Naive thymus-derived CD4-positive, alpha-beta T cell (primary cell): Measurements from ENCODE around the gene RAD51B. TPM values are rescaled to one million over a fixed set of nuclear protein-coding genes. Genes with fewer than 3 reads are reported as not detected.

Experiments used
- ATAC-seq: fragments of 150-1000 bp; cut with Tn5 transposase; 2 replicates; pipeline ENCODE4 v1.10.0; 2021; ENCODE audit warnings: mild to moderate bottlenecking, moderate library complexity
- CTCF ChIA-PET: fragments of 350-600 bp; sonication (Branson Sonifier 250); formaldehyde crosslinking; loops from one replicate; lab custom pipeline; 2021; ENCODE audit warnings: antibody characterized with exemption; lab: Charles Lee
- POLR2A ChIA-PET: fragments of 350-600 bp; sonication (Branson Sonifier 250); formaldehyde crosslinking; loops from one replicate; lab custom pipeline; 2021; ENCODE audit warnings: antibody characterized with exemption, inconsistent platforms; lab: Charles Lee
- DNase-seq, 9 donors: peaks; one replicate each; pipeline versions ENCODE4 v3.0.0 to v3.0.0-alpha.2; 2020 to 2022; ENCODE audit warnings: mixed read lengths in 1 of 9
- H3K27ac ChIP-seq: one replicate; pipeline ENCODE4 v1.7.0; 2013; ENCODE audit warnings: mild to moderate bottlenecking, low read depth, low read length, moderate library complexity
- H3K27me3 ChIP-seq, 2 donors: one replicate each; pipeline ENCODE4 v1.7.0; 2013; ENCODE audit warnings: low read length in 2 of 2, mild to moderate bottlenecking in 2 of 2, moderate library complexity in 2 of 2; ENCODE audit not compliant: control insufficient read depth in 2 of 2, insufficient read depth in 2 of 2
- H3K36me3 ChIP-seq, 3 experiments: 1 replicate in 2 of 3; 2 replicates in 1 of 3; pipeline ENCODE4 v1.7.0; 2013; ENCODE audit warnings: low read length in 3 of 3, mild to moderate bottlenecking in 3 of 3, moderate library complexity in 1 of 3; ENCODE audit not compliant: insufficient read depth in 3 of 3, control insufficient read depth in 2 of 3
- H3K4me1 ChIP-seq, 2 donors: one replicate each; pipeline ENCODE4 v1.7.0; 2013; ENCODE audit warnings: low read length in 2 of 2, mild to moderate bottlenecking in 2 of 2, moderate library complexity in 1 of 2; ENCODE audit not compliant: control insufficient read depth in 2 of 2, insufficient read depth in 2 of 2
- H3K4me3 ChIP-seq: 2 replicates; pipeline ENCODE4 v1.7.0; 2013; ENCODE audit warnings: mild to moderate bottlenecking, low read length
- H3K9me3 ChIP-seq, 3 experiments: 1 replicate in 2 of 3; 2 replicates in 1 of 3; pipeline ENCODE4 v1.7.0; 2013; ENCODE audit warnings: low read length in 3 of 3; ENCODE audit not compliant: control insufficient read depth in 2 of 3
- H3K27ac Mint-ChIP-seq, 9 donors: one replicate each; pipeline ENCODE4 v1.8.0; 2020 to 2022; ENCODE audit warnings: mixed read lengths in 9 of 9, mild to moderate bottlenecking in 8 of 9, moderate library complexity in 5 of 9, inconsistent platforms in 2 of 9
- H3K27me3 Mint-ChIP-seq, 5 donors: one replicate each; pipeline ENCODE4 v1.8.0; 2021 to 2022; ENCODE audit warnings: mixed read lengths in 5 of 5, mild to moderate bottlenecking in 1 of 5
- H3K36me3 Mint-ChIP-seq, 5 donors: one replicate each; pipeline ENCODE4 v1.8.0; 2020 to 2022; ENCODE audit warnings: mixed read lengths in 5 of 5, mild to moderate bottlenecking in 3 of 5, inconsistent platforms in 1 of 5
- H3K4me1 Mint-ChIP-seq, 7 donors: one replicate each; pipeline ENCODE4 v1.8.0; 2020 to 2022; ENCODE audit warnings: mixed read lengths in 7 of 7, mild to moderate bottlenecking in 3 of 7, inconsistent platforms in 1 of 7
- H3K4me3 Mint-ChIP-seq, 10 donors: one replicate each; pipeline ENCODE4 v1.8.0; 2020 to 2022; ENCODE audit warnings: mild to moderate bottlenecking in 10 of 10, mixed read lengths in 10 of 10, moderate library complexity in 6 of 10, inconsistent platforms in 2 of 10
- H3K9me3 Mint-ChIP-seq, 11 donors: one replicate each; pipeline ENCODE4 v1.8.0; 2020 to 2022; ENCODE audit warnings: mixed read lengths in 11 of 11, mild to moderate bottlenecking in 4 of 11, inconsistent platforms in 1 of 11, moderate library complexity in 1 of 11
- intact Hi-C, 2 donors: fragments of 100-400 bp; cut with micrococcal nuclease; formaldehyde crosslinking; loops; one replicate each; pipeline ENCODE4 v1.15.1; 2023
- polyA plus RNA-seq, 2 donors: library from polyadenylated mRNA; unstranded; fragments of 300-500 nt; fragmentation: Illumina TruSeq; gene quantifications; one replicate each; pipeline ENCODE4 v1.2.3, GENCODE V29; 2021
- total RNA-seq, 6 experiments: library from RNA in 5 of 6; stranded (reverse) in 5 of 6; gene quantifications; 1 replicate in 5 of 6; 2 replicates in 1 of 6; pipeline ENCODE4 v1.2.3 and lab custom pipeline; 2021 to 2026

The RAD51B gene
- total and polyA plus RNA-seq, 7 experiments from 2014 or later, result 15.0 to 42.2 (median 28.8) TPM

GRCh38 chr14:68306265-68306933, 486.8 kb downstream of the RAD51B start:
- no peaks in the 10 kb centered on the region for H3K27me3 Mint-ChIP-seq
- H3K9me3 Mint-ChIP-seq, result peaks cover 0 to 11% (median 5%) of the 10 kb centered on the region in 11 donors
- no peaks in the 10 kb centered on the region for H3K27me3 ChIP-seq
- no peak overlapping the region for H3K4me3 ChIP-seq
- no peaks in the 10 kb centered on the region for H3K4me1 ChIP-seq
- H3K4me1 Mint-ChIP-seq, result peaks cover 4 to 35% (median 19%) of the 10 kb centered on the region in 7 donors
- H3K36me3 ChIP-seq, result no peaks in the 10 kb centered on the region
- POLR2A ChIA-PET, result interaction anchor here (0.9 to 1.4 kb wide), 2 partner anchors 8 to 12 kb away, joined by 3 to 4 read pairs; no protein-coding TSS in a partner anchor
- peaks cover 5 to 15% (median 6%) of the 10 kb centered on the region in 5 donors for H3K36me3 Mint-ChIP-seq
- H3K27ac Mint-ChIP-seq, result no peak overlapping the region
- no peak overlapping the region for H3K4me3 Mint-ChIP-seq
- ATAC-seq (no peak), DNase-seq (no peak)
- H3K9me3 ChIP-seq, result peaks cover 0 to 5% (median 0%) of the 10 kb centered on the region in 3 experiments
- no peak overlapping the region for H3K27ac ChIP-seq
- intact Hi-C loops, result no loop called here
- CTCF ChIA-PET, result interaction anchor here (0.7 to 1.5 kb wide), 3 partner anchors 14 to 31 kb away, joined by 3 to 6 read pairs (median 3); no protein-coding TSS in a partner anchor

GRCh38 chr14:68306934-68307789, 487.6 kb downstream of the RAD51B start:
- H3K27me3 ChIP-seq, result no peaks in the 10 kb centered on the region
- no peak overlapping the region for H3K27ac Mint-ChIP-seq

GRCh38 chr14:68307790-68308168, 488.2 kb downstream of the RAD51B start:
- Histone ChIP-seq H3K27me3 (no peaks in the 10 kb centered on the region), H3K9me3 (no peaks in the 10 kb centered on the region), H3K36me3 (no peaks in the 10 kb centered on the region), H3K4me1 (no peaks in the 10 kb centered on the region), H3K27ac (no peak overlapping the region), H3K4me3 (no peak overlapping the region)
- no peak for DNase-seq
- ChIA-PET POLR2A (interaction anchor here (1.1 to 1.2 kb wide), 2 partner anchors 12 to 23 kb away, joined by 3 to 7 read pairs; no protein-coding TSS in a partner anchor), CTCF (no interaction called here)
- Mint-ChIP-seq H3K4me1 (peaks cover 7 to 44% (median 30%) of the 10 kb centered on the region in 7 donors), H3K4me3 (no peak overlapping the region), H3K27me3 (no peaks in the 10 kb centered on the region), H3K36me3 (peaks cover 0 to 12% (median 0%) of the 10 kb centered on the region in 5 donors), H3K27ac (no peak overlapping the region), H3K9me3 (peaks cover 0 to 4% (median 0%) of the 10 kb centered on the region in 11 donors)
- ATAC-seq, result no peak
- intact Hi-C loops, result no loop called here

More at GRCh38 chr14:68306934-68307789, 487.6 kb downstream of the RAD51B start:
- Histone ChIP-seq H3K9me3 (peaks cover 0 to 2% (median 0%) of the 10 kb centered on the region in 3 experiments), H3K4me1 (no peaks in the 10 kb centered on the region), H3K4me3 (no peak overlapping the region), H3K36me3 (no peaks in the 10 kb centered on the region), H3K27ac (no peak overlapping the region)
- intact Hi-C loops, result no loop called here
- Mint-ChIP-seq H3K4me3 (no peak overlapping the region), H3K9me3 (peaks cover 0 to 7% (median 3%) of the 10 kb centered on the region in 11 donors), H3K4me1 (peaks cover 4 to 40% (median 25%) of the 10 kb centered on the region in 7 donors), H3K27me3 (no peaks in the 10 kb centered on the region), H3K36me3 (peaks cover 2 to 12% (median 3%) of the 10 kb centered on the region in 5 donors)
- no peak for DNase-seq
- CTCF ChIA-PET, result interaction anchor here (0.9 kb wide), 1 partner anchor 24 kb away, joined by 3 read pairs; no protein-coding TSS in a partner anchor
- POLR2A ChIA-PET, result interaction anchor here (1.1 to 1.4 kb wide), 2 partner anchors 13 to 22 kb away, joined by 3 to 4 read pairs; no protein-coding TSS in a partner anchor
- ATAC-seq, result no peak

GRCh38 chr14:68308726-68309520, 489.3 kb downstream of the RAD51B start:
- H3K27ac ChIP-seq, result no peak overlapping the region
- no peak for ATAC-seq
- H3K36me3 ChIP-seq, result no peaks in the 10 kb centered on the region
- Mint-ChIP-seq H3K4me1 (peaks cover 7 to 44% (median 30%) of the 10 kb centered on the region in 7 donors), H3K4me3 (no peak overlapping the region), H3K9me3 (no peaks in the 10 kb centered on the region), H3K27me3 (no peaks in the 10 kb centered on the region), H3K36me3 (peaks cover 0 to 10% (median 0%) of the 10 kb centered on the region in 5 donors), H3K27ac (peak overlapping the region in 2 of 9 donors; percentile 9 to 28)
- H3K4me3 ChIP-seq, result no peak overlapping the region
- no peaks in the 10 kb centered on the region for H3K9me3 ChIP-seq
- no peaks in the 10 kb centered on the region for H3K4me1 ChIP-seq
- DNase-seq, result no peak
- intact Hi-C loops, result no loop called here
- POLR2A ChIA-PET, result interaction anchor here (1.2 kb wide), 1 partner anchor 11 kb away, joined by 7 read pairs; no protein-coding TSS in a partner anchor
- no peaks in the 10 kb centered on the region for H3K27me3 ChIP-seq
- CTCF ChIA-PET, result interaction anchor here (0.7 kb wide), 1 partner anchor 56 kb away, joined by 6 read pairs; no protein-coding TSS in a partner anchor

- Mint-ChIP-seq H3K36me3 (peaks cover 0 to 14% (median 0%) of the 10 kb centered on the region in 5 donors), H3K4me1 (peaks cover 7 to 44% (median 30%) of the 10 kb centered on the region in 7 donors), H3K4me3 (no peak overlapping the region), H3K27ac (peak overlapping the region in 1 of 9 donors; percentile 8), H3K27me3 (no peaks in the 10 kb centered on the region), H3K9me3 (no peaks in the 10 kb centered on the region)
- no peaks in the 10 kb centered on the region for H3K27me3 ChIP-seq
- intact Hi-C loops, result no loop called here
- POLR2A ChIA-PET, result no interaction called here
- no peak overlapping the region for H3K27ac ChIP-seq
- CTCF ChIA-PET, result no interaction called here
- H3K4me3 ChIP-seq, result no peak overlapping the region
- DNase-seq (no peak), ATAC-seq (no peak)
- H3K9me3 ChIP-seq, result no peaks in the 10 kb centered on the region
- H3K4me1 ChIP-seq, result no peaks in the 10 kb centered on the region
- no peaks in the 10 kb centered on the region for H3K36me3 ChIP-seq
These were observed 490.0 kb downstream of the RAD51B start for GRCh38 chr14:68309616-68310015.

- Mint-ChIP-seq H3K27me3 (no peaks in the 10 kb centered on the region), H3K4me3 (no peak overlapping the region), H3K4me1 (peaks cover 5 to 41% (median 30%) of the 10 kb centered on the region in 7 donors), H3K36me3 (peaks cover 0 to 14% (median 8%) of the 10 kb centered on the region in 5 donors), H3K27ac (peak overlapping the region in 1 of 9 donors; percentile 24), H3K9me3 (peaks cover 0 to 2% (median 0%) of the 10 kb centered on the region in 11 donors)
- Histone ChIP-seq H3K27me3 (no peaks in the 10 kb centered on the region), H3K36me3 (no peaks in the 10 kb centered on the region), H3K9me3 (no peaks in the 10 kb centered on the region), H3K4me1 (no peaks in the 10 kb centered on the region), H3K4me3 (no peak overlapping the region), H3K27ac (no peak overlapping the region)
- intact Hi-C loops, result no loop called here
- ChIA-PET CTCF (no interaction called here), POLR2A (no interaction called here)
- no peak for ATAC-seq
- DNase-seq, result no peak
These were observed 492.7 kb downstream of the RAD51B start for GRCh38 chr14:68312300-68312699.
